CD4-positive, alpha-beta T cell (primary cell): ENCODE data around the gene ZNF700. TPM values are rescaled to one million over a fixed set of nuclear protein-coding genes. Genes with fewer than 3 reads are reported as not detected.

Source experiments
- ATAC-seq: fragments of 200-7000 bp; cut with Tn5 transposase; one replicate; pipeline ENCODE4 v1.10.0; 2022; ENCODE audit warnings: mild to moderate bottlenecking; ENCODE audit not compliant: poor library complexity
- CTCF ChIA-PET: fragments of 350-600 bp; sonication (Branson Sonifier 250); formaldehyde crosslinking; loops from one replicate; lab custom pipeline; 2021; ENCODE audit warnings: antibody characterized with exemption, inconsistent platforms; lab: Charles Lee
- POLR2A ChIA-PET: fragments of 350-600 bp; sonication (Branson Sonifier 250); formaldehyde crosslinking; loops from one replicate; lab custom pipeline; 2021; ENCODE audit warnings: antibody characterized with exemption, inconsistent platforms; lab: Charles Lee
- DNase-seq, 14 experiments: peaks; one replicate each; pipeline ENCODE4 v3.0.0-alpha.2; 2013 to 2020; ENCODE audit warnings: mixed read lengths in 2 of 14
- H3K27ac ChIP-seq, 2 donors: one replicate each; pipeline versions ENCODE4 v1.5.1 to v1.7.0; 2013; ENCODE audit warnings: low read length in 2 of 2, low read depth in 1 of 2, mild to moderate bottlenecking in 1 of 2
- H3K27me3 ChIP-seq, 2 experiments: 1 replicate in 1 of 2; 2 replicates in 1 of 2; pipeline versions ENCODE4 v1.6.1 to v1.7.0; 2013; ENCODE audit warnings: low read length in 2 of 2, control low read depth in 1 of 2, mild to moderate bottlenecking in 1 of 2, moderate library complexity in 1 of 2; ENCODE audit not compliant: insufficient read depth in 2 of 2, control insufficient read depth in 1 of 2
- H3K36me3 ChIP-seq: one replicate; pipeline ENCODE4 v1.6.1; 2013; ENCODE audit warnings: low read length, control low read depth; ENCODE audit not compliant: insufficient read depth
- H3K4me1 ChIP-seq: one replicate; pipeline ENCODE4 v1.6.1; 2013; ENCODE audit warnings: low read length, control low read depth; ENCODE audit not compliant: insufficient read depth
- H3K4me3 ChIP-seq: one replicate; pipeline ENCODE4 v1.5.1; 2013; ENCODE audit warnings: mild to moderate bottlenecking, low read length, moderate library complexity
- H3K9me3 ChIP-seq, 2 experiments: 1 replicate in 1 of 2; 2 replicates in 1 of 2; pipeline versions ENCODE4 v1.6.1 to v1.7.0; 2013; ENCODE audit warnings: low read length in 2 of 2, mild to moderate bottlenecking in 2 of 2, control low read depth in 1 of 2, moderate library complexity in 1 of 2; ENCODE audit not compliant: control insufficient read depth in 1 of 2, insufficient read depth in 1 of 2
- H3K27ac Mint-ChIP-seq: one replicate; pipeline ENCODE4 v1.8.0; 2020; ENCODE audit warnings: mixed read lengths
- H3K27me3 Mint-ChIP-seq: one replicate; pipeline ENCODE4 v1.8.0; 2021; ENCODE audit warnings: mixed read lengths
- H3K36me3 Mint-ChIP-seq: one replicate; pipeline ENCODE4 v1.8.0; 2021; ENCODE audit warnings: low read depth, mixed read lengths
- H3K4me1 Mint-ChIP-seq: one replicate; pipeline ENCODE4 v1.8.0; 2021; ENCODE audit warnings: low read depth, mixed read lengths
- H3K4me3 Mint-ChIP-seq: one replicate; pipeline ENCODE4 v1.8.0; 2020; ENCODE audit warnings: mild to moderate bottlenecking, mixed read lengths
- H3K9me3 Mint-ChIP-seq: one replicate; pipeline ENCODE4 v1.8.0; 2020; ENCODE audit warnings: mixed read lengths
- intact Hi-C, 2 experiments: fragments of 100-400 bp; cut with DNase I in 1 of 2; cut with micrococcal nuclease in 1 of 2; formaldehyde crosslinking; loops; one replicate each; pipeline versions ENCODE4 v1.15.1 to v1.9.0; 2023 to 2025; cut with DNase I, micrococcal nuclease
- total RNA-seq, 174 experiments: library from RNA in 2 of 174; stranded (reverse) in 2 of 174; gene quantifications; one replicate each; pipeline ENCODE4 v1.2.3 and lab custom pipeline; 2021 to 2026
- TF ChIP-seq, protein P1 (sequence below): fragments of 200-600 bp; IDR thresholded peaks from one replicate; pipeline ENCODE4 v1.8.0; 2022; ENCODE audit warnings: antibody characterized with exemption, mild to moderate bottlenecking

The ZNF700 gene
- total RNA-seq, 2 experiments from 2014 or later = 13.2 to 14.5 TPM

DNA sequence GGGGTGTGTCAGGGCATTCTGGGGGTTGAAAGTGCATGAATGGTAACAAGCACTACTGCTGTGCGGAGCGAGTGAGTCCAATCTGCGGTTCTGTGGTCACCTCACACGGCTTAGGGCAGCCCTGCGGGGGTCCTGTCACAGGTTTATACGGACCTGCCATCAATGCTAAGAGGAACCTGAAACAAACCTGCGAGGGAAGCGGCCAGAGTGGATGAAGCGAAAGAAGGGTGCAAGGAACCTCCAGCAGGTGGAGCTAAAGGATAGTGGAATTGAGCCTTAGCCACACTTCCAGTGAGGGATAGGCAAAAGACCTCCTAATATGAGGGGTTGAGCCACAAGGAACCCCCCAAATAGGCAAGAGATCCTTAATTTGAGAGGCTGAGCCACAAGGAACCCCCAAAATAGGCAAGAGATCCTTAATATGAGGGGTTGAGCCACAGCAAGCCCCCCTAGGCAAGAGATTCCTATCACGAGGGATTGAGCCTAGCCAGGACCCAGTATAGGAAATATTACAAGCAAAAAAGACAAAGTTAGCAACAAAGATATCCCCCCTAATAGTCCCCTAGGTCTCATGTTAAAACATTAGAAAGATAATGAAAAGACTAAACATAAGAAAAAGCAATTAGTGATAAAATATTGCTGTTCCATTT lies 43.6 kb upstream of the ZNF700 start:
- peaks cover 0 to 21% of the 10 kb centered on the region in 2 experiments for H3K9me3 ChIP-seq
- ChIA-PET POLR2A (no interaction called here), CTCF (interaction anchor here (0.6 to 2.3 kb wide), 6 partner anchors 11 to 259 kb away, joined by 3 to 14 read pairs (median 6); partner anchors contain the start of gene ZNF20)
- H3K4me3 ChIP-seq = no peak overlapping the region
- peak; percentile 60 for ATAC-seq
- H3K27me3 Mint-ChIP-seq = no peaks in the 10 kb centered on the region
- H3K27ac Mint-ChIP-seq = no peak overlapping the region
- no peaks in the 10 kb centered on the region for H3K9me3 Mint-ChIP-seq
- peak; percentile 39 to 82 (median 54) for DNase-seq
- H3K27me3 ChIP-seq = no peaks in the 10 kb centered on the region
- H3K4me3 Mint-ChIP-seq = no peak overlapping the region
- TF ChIP-seq, protein P1, sequence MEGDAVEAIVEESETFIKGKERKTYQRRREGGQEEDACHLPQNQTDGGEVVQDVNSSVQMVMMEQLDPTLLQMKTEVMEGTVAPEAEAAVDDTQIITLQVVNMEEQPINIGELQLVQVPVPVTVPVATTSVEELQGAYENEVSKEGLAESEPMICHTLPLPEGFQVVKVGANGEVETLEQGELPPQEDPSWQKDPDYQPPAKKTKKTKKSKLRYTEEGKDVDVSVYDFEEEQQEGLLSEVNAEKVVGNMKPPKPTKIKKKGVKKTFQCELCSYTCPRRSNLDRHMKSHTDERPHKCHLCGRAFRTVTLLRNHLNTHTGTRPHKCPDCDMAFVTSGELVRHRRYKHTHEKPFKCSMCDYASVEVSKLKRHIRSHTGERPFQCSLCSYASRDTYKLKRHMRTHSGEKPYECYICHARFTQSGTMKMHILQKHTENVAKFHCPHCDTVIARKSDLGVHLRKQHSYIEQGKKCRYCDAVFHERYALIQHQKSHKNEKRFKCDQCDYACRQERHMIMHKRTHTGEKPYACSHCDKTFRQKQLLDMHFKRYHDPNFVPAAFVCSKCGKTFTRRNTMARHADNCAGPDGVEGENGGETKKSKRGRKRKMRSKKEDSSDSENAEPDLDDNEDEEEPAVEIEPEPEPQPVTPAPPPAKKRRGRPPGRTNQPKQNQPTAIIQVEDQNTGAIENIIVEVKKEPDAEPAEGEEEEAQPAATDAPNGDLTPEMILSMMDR = peak; percentile 74
- H3K27ac ChIP-seq = no peak overlapping the region
- H3K4me1 Mint-ChIP-seq = no peaks in the 10 kb centered on the region
- no peaks in the 10 kb centered on the region for H3K36me3 Mint-ChIP-seq
- intact Hi-C loops = loop anchor here (1.0 to 10.0 kb wide), 11 partner anchors 42 to 454 kb away; partner anchors contain the start of genes ZNF563 (in 1 of the 2) and ZNF763 (in 1 of the 2)
- peaks cover 4% of the 10 kb centered on the region for H3K4me1 ChIP-seq
- no peaks in the 10 kb centered on the region for H3K36me3 ChIP-seq

DNA sequence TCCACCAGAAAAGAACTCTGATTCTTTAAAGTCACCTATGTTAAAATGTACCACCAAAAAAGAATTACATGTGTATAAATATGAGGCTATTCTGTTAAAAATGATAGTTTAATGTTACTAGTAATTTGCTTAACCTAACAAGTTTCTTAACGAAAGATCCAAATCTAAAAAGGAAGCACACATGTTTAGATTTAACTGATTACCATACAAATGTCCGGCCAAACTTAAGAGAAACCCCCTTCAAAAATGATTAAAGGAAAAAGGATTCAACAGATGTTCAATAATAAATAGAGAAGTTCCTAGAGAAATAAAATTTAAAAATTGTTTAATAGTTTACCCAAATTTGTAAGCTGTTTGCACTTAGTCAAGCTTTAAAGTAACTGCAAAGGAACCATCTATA lies 42.3 kb upstream of the ZNF700 start:
- TF ChIP-seq, protein P1 = no peak
- Mint-ChIP-seq H3K27ac (no peak overlapping the region), H3K4me3 (no peak overlapping the region), H3K4me1 (peaks cover 5% of the 10 kb centered on the region), H3K36me3 (peaks cover under 1% of the 10 kb centered on the region), H3K9me3 (no peaks in the 10 kb centered on the region), H3K27me3 (no peaks in the 10 kb centered on the region)
- Histone ChIP-seq H3K4me1 (peaks cover 10% of the 10 kb centered on the region), H3K9me3 (peaks cover 0 to 30% of the 10 kb centered on the region in 2 experiments), H3K27ac (no peak overlapping the region), H3K27me3 (no peaks in the 10 kb centered on the region), H3K4me3 (no peak overlapping the region), H3K36me3 (no peaks in the 10 kb centered on the region)
- DNase-seq (no peak), ATAC-seq (no peak)
- intact Hi-C loops = loop anchor here in 1 of 2 experiments (5.0 to 10.0 kb wide), 2 partner anchors 175 to 452 kb away; partner anchors contain the start of gene ZNF563
- CTCF ChIA-PET = interaction anchor here (0.6 to 2.2 kb wide), 4 partner anchors 41 to 291 kb away, joined by 4 to 11 read pairs (median 5); no protein-coding TSS in a partner anchor
- POLR2A ChIA-PET = interaction anchor here (0.7 kb wide), 1 partner anchor 258 kb away, joined by 3 read pairs; the partner anchor contains the start of gene ZNF20

DNA sequence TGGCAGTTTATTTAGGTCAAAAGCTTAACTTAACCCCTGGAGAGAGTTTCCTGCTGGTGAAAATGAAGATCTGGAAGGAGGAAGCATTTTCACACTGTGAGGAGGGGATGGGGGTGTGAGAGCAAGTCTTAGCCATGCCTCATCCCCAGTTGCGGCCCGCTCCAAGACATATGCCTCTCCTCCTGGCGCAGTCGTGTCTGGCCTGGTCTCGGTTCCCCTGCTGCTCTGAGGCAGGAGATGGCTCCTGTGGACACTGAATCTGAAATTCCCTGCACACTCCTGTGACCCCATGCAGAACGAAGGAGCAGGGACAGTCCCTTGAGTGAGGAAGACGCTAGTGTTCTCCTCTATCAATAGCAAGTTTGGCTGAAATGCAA lies 37.7 kb upstream of the ZNF700 start:
- POLR2A ChIA-PET = interaction anchor here (0.6 to 2.1 kb wide), 2 partner anchors 39 to 87 kb away, joined by 4 to 7 read pairs; partner anchors contain the start of gene ZNF439
- Histone ChIP-seq H3K9me3 (peaks cover 0 to 14% of the 10 kb centered on the region in 2 experiments), H3K36me3 (no peaks in the 10 kb centered on the region), H3K4me3 (peak overlapping the region; percentile 88), H3K27ac (peak overlapping the region in 1 of 2 donors; percentile 50), H3K27me3 (no peaks in the 10 kb centered on the region), H3K4me1 (peaks cover 22% of the 10 kb centered on the region)
- Mint-ChIP-seq H3K4me1 (peaks cover 28% of the 10 kb centered on the region), H3K36me3 (peaks cover 20% of the 10 kb centered on the region), H3K9me3 (no peaks in the 10 kb centered on the region), H3K27me3 (no peaks in the 10 kb centered on the region), H3K27ac (peak overlapping the region; percentile 93), H3K4me3 (peak overlapping the region; percentile 98)
- CTCF ChIA-PET = interaction anchor here (1.8 kb wide), 1 partner anchor 101 kb away, joined by 4 read pairs; no protein-coding TSS in a partner anchor
- peak; percentile 19 for ATAC-seq
- TF ChIP-seq, protein P1 = no peak
- no peak for DNase-seq
- intact Hi-C loops = loop anchor here in 1 of 2 experiments (10.0 kb wide), 1 partner anchor 448 kb away; the partner anchor contains the start of gene ZNF563
